ENCODE results near the gene ACVR1B.

ACVR1B gene

DNA sequence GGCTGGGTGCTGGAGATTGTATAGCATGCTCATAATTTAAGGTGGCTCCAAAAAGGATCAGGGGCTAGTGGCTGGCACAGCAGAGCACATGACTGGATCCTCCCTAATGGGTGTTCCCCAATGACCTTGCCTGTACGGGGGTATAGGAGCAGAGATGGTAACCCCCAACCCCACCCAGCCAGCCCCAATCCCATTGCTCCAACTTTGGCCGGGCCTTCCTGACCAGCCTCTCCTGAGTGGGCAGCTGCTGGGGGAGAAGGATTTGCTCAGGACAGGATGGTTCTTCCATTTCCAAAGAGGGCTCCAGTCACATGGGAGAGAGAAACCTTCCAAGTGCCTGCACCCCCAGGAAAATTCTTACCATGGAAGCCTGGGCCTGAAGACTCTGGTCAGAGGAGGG, 84.4 kb downstream of the ACVR1B start:
- POLR2A ChIA-PET = no interaction called here
- CTCF ChIA-PET = interaction anchor here (1.0 to 32.6 kb wide), 3 partner anchors 11 to 36 kb away, joined by 3 to 1695 read pairs (median 98); partner anchors contain the start of genes ATG101, NR4A1 and SMIM41
- no peak overlapping the region for H3K4me3 ChIP-seq (ENCODE audit: low read depth, low read length)
- TF ChIP-seq CTCF (IDR thresholded peaks at IDR 0.05; ENCODE audit: insufficient read depth, low read length, missing control alignments) = no peak
- DNase-seq (ENCODE audit: low read depth, low spot score) = no peak

- DNase-seq (ENCODE audit: low read depth, low spot score) = no peak
- ChIA-PET CTCF (interaction anchor here (1.0 to 32.6 kb wide), 5 partner anchors 10 to 43 kb away, joined by 3 to 1695 read pairs (median 4); partner anchors contain the start of genes ATG101, NR4A1 and SMIM41), POLR2A (interaction anchor here (0.5 to 0.6 kb wide), 3 partner anchors 15 to 838 kb away, joined by 3 to 4 read pairs (median 3); partner anchors contain the start of gene NR4A1)
- peak overlapping the region; percentile 62 for H3K4me3 ChIP-seq (ENCODE audit: low read depth, low read length)
- TF ChIP-seq CTCF (IDR thresholded peaks at IDR 0.05; ENCODE audit: insufficient read depth, low read length, missing control alignments) = no peak
These were observed 85.2 kb downstream of the ACVR1B start for GRCh38 chr12:52036587-52037171.

- TF ChIP-seq CTCF (IDR thresholded peaks at IDR 0.05; ENCODE audit: insufficient read depth, low read length, missing control alignments) = peak; percentile 10
- no peak for DNase-seq (ENCODE audit: low read depth, low spot score)
- POLR2A ChIA-PET = no interaction called here
These were observed 85.9 kb downstream of the ACVR1B start for GRCh38 chr12:52037248-52037861.

DNA sequence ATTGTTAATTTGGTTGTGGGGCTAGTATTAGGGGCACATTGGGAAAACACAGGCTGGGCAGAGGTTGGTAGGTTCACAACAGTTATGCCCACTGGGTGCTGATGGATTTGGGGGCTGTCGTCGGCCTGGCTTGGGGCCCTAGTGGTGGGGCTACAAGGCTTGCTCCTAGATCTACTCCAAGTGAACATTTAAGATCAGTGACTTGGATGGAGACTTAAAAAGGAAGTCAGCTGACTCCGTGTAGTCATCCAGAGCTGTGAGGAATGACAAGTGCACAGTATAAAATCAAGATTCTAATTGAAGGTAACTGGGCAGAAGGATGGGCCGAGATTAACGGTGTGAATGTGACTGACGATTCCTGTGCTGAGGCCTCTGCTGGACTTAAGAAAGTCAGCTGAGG, 86.9 kb downstream of the ACVR1B start:
- no peak overlapping the region for H3K4me3 ChIP-seq (ENCODE audit: low read depth, low read length)
- TF ChIP-seq CTCF (IDR thresholded peaks at IDR 0.05; ENCODE audit: insufficient read depth, low read length, missing control alignments) = no peak
- CTCF ChIA-PET = interaction anchor here (1.0 to 32.6 kb wide), 6 partner anchors 9 to 34 kb away, joined by 3 to 1695 read pairs (median 10); partner anchors contain the start of genes ATG101, NR4A1 and SMIM41
- POLR2A ChIA-PET = no interaction called here
- DNase-seq (ENCODE audit: low read depth, low spot score) = no peak

More at GRCh38 chr12:52037248-52037861, 85.9 kb downstream of the ACVR1B start:
- H3K4me3 ChIP-seq (ENCODE audit: low read depth, low read length) = peak overlapping the region; percentile 62
- CTCF ChIA-PET = interaction anchor here (0.7 to 32.6 kb wide), 7 partner anchors 11 to 44 kb away, joined by 3 to 1695 read pairs (median 4); partner anchors contain the start of genes ATG101, NR4A1 and SMIM41

DNA sequence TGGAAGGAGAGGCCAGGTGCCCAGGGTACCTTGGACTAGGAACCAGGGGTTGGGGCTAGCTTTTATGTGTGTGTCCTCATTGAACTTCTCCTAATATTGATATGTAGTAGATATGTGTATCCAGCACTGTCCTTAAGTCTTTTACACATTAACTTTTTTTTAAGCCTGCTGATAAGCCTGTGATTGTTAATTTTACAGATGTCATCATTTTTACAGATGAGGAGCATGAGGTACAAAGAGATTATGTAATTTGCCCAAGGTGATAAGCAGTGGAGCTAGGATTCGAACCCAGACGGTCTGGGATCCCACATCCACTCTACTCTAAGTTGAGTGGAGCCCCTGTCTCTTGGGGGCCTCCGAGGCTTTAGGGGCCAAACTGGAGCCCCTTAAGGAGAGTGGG, 89.5 kb downstream of the ACVR1B start:
- H3K4me3 ChIP-seq (ENCODE audit: low read depth, low read length) = no peak overlapping the region
- POLR2A ChIA-PET = no interaction called here

More for the DNA sequence above, 89.5 kb downstream of the ACVR1B start:
- no peak for DNase-seq (ENCODE audit: low read depth, low spot score)
- no peak for TF ChIP-seq CTCF (IDR thresholded peaks at IDR 0.05; ENCODE audit: insufficient read depth, low read length, missing control alignments)
- CTCF ChIA-PET = interaction anchor here (3.1 to 32.6 kb wide), 3 partner anchors 9 to 31 kb away, joined by 7 to 1695 read pairs (median 98); partner anchors contain the start of genes ATG101, NR4A1 and SMIM41

All from AG04449 (cell line).